Measurements from ENCODE around the gene ERC2.

DNA sequence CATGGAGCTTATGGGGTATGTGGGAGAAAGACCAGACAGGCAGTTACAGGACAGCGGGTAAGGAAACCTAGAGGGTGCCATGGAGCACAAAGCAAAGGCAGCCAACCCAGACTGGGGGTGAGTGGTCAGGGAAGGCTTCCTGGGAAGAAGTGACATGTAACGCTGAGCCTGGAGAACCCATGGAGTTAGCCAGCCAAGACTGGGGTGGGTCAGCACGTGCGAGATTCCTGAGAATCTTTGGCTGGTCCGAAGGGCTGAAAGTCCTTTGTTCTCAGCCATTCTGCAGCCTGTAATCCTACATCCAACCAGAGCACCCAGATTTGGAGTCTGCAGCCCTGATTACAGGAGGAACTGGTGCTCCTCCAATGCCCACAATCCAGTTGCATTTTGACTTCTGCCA is 861.1 kb downstream of the ERC2 start:
- TF ChIP-seq, protein P1, sequence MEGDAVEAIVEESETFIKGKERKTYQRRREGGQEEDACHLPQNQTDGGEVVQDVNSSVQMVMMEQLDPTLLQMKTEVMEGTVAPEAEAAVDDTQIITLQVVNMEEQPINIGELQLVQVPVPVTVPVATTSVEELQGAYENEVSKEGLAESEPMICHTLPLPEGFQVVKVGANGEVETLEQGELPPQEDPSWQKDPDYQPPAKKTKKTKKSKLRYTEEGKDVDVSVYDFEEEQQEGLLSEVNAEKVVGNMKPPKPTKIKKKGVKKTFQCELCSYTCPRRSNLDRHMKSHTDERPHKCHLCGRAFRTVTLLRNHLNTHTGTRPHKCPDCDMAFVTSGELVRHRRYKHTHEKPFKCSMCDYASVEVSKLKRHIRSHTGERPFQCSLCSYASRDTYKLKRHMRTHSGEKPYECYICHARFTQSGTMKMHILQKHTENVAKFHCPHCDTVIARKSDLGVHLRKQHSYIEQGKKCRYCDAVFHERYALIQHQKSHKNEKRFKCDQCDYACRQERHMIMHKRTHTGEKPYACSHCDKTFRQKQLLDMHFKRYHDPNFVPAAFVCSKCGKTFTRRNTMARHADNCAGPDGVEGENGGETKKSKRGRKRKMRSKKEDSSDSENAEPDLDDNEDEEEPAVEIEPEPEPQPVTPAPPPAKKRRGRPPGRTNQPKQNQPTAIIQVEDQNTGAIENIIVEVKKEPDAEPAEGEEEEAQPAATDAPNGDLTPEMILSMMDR (IDR thresholded peaks at IDR 0.05), result no peak
- TF ChIP-seq ZFX (IDR thresholded peaks at IDR 0.05; ENCODE audit: borderline replicate concordance), result no peak

Data from 22Rv1 (cell line).